ENCODE results near the gene PTPRM.

DNA sequence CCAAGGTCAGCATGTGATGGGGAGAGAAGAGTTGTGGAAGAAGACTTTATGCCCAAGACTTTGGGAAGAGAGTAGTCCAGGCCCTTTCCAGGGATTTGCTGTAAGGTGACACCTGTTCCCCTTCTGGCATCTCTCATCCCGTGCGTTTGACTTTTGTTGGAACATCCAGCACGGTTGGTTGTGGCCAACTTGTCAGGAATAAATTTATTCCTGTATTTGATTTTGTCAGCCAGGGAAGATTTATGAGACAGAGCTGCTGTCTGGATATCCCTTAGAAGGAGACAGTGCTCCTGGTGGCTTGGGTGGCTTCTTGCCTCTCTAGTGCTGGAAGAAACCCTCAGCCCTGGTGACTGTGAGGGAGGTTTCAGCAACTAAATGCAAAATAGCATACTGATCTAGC is 121.5 kb downstream of the PTPRM start:
- TF ChIP-seq EZH2phosphoT487 (IDR thresholded peaks at IDR 0.05; ENCODE audit: insufficient read depth, low read depth) (no peak), EZH2 (IDR thresholded peaks at IDR 0.05; ENCODE audit: insufficient read depth, poor library complexity, severe bottlenecking) (no peak)
